HG03354 (cell line): ENCODE results near the gene BACH2.

ENCODE experiments used
- ATAC-seq: cut with Tn5 transposase; IDR thresholded peaks from one replicate; pipeline ENCODE4 v1.9.1; 2021; ENCODE audit warnings: mild to moderate bottlenecking; ENCODE audit not compliant: unreplicated experiment, poor library complexity, severe bottlenecking

The BACH2 gene

DNA sequence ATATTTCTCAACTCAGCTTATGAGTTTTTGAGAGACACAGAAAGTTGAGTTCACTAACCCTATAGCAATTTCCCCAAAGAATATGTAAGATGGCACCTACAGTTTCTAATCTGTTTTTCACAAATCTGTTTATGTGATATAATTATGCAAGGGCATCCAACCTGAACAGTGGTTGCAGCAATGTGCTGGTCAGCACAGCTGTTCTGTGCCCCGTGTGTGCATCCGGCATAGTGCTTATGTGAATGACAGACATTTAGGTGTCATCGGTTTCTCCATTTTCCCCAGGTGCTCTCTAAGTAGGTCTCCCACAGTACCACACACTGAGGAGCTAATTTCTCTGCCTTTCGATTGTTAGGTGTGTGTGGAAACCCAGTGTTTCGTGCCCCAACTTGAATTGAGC lies 7.7 kb upstream of the BACH2 start:
- ATAC-seq = peak; percentile 88

DNA sequence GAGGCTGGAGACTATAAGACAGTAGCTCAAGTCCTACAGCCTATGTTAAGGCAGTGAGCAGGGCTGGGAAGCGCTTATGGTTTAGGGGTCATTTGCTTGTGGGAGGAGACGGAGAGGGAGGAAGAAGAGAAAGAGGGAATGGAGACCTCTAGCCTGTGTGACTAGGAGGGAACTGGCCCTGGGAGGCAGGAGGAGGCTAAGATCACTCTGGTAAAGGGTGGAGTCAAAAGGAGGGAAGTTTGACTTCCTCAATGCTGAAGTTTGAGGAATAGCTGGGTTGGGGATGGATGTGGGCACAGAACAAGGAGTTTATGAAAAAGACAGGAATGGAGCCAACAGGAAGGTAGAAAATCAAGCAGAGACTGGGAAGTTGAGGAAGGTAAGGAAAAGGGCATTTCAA lies 6.4 kb upstream of the BACH2 start:
- ATAC-seq = no peak

DNA sequence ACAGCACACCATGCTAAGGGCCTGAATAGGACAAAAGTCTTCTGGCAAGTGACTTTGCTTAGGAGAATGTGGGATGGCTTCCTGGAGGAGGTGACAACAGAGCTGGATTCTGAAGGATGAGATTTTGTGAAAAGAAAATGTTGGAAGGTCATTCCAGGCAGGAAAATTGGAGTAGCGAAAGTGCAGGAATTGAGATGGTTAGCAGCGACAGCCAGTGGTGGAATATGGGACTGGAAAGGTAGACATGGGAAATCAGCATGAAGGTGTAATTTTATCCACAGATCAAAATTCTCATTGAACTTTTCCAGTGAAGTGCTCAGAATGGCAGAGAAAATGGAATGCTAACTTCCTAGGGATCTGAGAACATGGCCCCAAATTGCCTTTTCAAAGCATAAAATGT lies 5.7 kb upstream of the BACH2 start:
- no peak for ATAC-seq

DNA sequence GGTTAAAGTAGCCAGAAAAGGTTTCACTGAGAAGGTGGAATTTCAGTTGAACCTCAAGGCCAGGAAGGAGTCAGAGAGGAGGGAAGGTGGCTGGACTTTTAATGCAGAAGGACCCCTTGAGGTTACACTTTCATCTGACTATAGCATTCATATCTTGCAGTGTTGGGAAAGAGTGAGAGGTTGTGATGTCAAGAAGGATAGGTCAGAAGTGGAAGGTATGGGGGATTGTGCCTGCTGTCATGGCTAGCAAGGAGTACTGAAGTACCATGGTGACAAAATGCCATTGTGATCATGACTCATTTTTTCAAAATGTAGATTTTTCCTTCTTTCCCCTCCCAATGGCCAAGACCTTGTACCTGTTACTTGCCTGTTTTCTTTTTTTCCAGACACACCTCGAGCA lies 5.2 kb upstream of the BACH2 start:
- ATAC-seq = no peak

DNA sequence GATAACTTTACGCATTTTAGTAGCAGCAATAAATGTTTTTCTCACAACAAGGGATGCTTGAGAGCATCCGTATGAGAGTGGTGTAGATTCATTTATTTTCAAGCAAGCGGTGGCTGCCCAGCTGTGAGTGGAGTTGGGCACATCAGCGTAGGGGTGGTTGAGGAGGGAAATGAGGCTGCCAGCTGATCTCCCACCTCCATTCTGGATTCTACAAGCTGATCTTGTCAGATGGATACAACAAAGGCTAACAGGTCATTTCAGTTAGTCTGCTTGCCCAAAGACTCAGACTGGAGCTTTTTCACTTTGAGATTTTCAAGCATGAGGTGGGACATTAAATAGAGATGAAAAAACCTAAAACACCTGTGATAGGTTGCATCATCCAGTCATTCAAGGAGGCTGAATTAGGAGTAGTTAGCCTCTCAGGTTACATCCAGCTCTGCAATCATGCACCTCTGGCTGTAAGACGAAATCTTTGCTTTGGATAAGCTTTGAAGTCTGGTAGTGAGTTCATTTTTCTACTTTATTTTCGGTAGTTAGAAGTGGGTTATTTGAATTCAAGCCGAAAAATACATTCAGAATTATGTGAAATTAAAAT lies 1.9 kb upstream of the BACH2 start:
- ATAC-seq = no peak

DNA sequence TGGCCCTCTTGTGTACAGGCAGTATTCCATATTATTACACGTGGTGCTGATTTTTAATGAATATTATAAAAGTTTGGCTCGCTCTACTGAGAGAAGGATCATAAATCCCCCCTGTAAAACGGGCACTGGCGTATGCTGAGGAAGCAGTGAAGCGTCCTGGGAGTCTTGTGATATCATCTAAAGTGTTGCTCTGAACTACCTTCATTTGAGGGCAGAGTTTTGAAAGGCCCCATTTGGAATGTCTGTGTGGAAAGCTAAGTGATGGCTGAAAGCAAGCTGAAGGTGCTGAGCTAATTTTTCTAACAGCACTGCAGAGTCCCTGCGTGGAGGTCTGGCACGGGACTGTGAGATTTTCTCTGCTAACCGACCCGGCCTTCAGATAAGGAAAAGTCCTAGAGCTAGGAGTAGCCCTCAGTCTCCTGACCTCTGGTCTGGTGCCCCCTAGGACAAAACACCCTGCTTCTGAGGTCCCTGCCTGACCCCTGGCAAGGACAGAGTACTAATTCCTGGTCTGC lies 1.3 kb upstream of the BACH2 start:
- ATAC-seq = no peak

DNA sequence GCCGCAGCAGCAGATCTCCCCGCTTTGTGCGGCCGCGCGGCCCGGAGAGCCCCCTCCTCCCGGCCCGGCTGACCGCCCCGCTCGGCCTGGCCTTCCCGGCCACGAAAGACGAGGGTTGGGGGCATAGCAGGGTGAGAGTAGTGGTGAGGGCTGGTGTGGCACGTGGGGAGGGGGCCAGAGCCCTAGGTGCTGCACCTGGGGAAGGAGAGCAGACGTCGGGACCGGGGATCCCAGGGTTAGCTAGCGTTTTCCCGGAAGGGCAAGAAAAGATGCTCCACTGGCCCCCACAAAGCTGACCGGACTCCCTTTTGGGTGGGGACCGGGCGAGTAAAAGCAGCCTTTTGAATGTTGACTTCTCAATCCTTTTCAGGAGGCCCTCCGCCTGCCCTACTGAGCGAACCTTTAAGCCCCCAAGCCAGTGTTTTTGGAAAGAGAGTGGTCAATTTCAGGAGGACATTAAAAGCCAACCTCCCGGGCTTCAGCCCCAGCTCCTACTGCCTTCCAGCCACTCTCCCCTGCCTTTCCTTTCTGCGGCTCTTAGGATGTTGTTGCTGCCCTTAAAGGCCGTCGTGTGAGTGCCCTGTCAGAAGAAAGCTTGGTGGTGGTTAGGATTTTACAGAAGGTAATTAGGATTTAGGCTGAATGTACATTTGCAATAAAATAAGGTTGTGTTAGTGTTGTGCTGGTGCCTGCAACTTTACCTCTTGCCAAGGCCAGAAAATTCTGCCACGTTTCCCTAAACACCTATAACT lies 648 bp upstream of the BACH2 start:
- ATAC-seq = no peak

DNA sequence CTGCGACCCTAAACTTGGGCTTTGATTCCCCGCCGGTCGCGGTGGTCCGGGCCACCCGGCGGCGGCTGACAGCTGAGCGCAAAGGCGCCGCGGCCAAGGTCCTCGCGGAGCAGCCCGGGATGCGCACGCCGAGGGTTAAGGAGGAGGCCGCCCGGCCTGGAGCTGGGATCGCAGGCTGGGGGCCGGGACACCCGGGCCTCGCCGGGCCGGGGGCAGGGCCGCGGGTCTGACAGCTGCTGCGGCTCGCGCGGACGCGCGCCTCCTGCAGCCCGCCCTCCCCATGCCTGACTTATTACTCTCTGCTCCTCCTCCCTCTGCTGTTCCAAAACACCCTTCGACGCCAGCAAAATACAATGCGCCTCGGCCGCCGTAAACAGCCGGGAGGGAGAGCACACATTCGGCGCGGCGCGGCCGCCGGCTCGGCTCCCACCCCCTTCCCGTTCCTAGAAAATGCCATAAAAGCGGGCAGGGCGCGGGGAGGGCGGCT lies 746 bp downstream of the BACH2 start:
- ATAC-seq = peak; percentile 47

DNA sequence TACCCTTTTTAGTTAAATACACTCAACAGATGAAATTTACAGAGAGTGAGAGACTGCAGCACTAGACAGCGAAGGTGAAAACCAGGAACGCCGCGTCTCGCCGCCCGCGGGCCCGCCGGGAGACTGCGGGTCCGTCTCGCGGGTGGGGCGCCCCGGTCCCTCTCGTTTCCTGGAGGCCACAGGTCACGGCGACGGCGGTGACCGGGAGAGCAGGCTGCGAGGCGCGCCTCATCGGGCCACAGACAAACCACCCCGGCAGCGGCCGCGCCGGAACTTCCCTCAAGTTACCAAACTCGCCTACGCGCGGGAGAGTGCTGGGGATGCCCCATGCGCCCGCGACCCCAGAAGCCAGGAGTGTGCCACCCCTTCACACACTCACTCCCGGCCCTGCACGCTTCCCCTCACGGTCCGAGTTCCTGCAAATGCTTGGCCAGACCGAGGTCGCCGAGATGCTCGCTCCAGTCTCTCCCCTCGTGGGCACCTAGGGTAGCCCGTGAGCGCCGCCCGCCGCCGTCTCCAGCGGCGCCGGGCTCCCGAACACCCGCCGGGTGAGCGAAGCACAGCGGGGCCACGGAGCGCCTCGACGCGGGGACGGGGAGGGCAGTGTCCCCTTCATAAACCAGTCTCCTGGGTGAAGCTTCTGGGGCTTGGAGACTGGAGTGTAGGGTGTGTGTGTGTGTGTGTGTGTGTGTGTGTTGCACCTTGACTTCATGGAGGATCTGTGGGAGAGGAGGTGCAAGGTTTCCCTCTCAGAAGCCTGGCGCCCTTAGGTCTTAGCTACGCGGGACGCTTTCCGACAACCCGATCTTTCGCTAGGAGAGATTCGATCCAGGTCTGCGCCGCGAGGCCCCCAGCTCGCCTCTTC lies 1.4 kb downstream of the BACH2 start:
- ATAC-seq = peak; percentile 32

DNA sequence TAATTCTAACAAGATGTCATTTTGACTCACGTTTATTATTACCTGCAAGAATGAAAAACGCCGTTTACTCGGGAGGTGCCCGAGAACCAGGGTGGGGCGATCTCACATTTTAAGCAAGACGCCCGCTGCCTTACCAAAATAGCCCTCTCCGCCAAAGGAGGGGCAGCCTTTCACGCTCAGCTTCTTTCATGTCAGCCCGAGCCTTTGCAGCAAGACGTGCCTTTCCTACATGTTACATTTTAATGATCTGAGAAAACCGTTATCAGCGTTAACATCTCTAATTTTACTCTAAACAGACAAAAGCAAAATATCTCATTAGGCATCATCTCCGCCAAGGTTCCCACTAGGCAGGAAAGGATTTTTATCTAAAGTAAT lies 2.0 kb downstream of the BACH2 start:
- ATAC-seq = no peak

DNA sequence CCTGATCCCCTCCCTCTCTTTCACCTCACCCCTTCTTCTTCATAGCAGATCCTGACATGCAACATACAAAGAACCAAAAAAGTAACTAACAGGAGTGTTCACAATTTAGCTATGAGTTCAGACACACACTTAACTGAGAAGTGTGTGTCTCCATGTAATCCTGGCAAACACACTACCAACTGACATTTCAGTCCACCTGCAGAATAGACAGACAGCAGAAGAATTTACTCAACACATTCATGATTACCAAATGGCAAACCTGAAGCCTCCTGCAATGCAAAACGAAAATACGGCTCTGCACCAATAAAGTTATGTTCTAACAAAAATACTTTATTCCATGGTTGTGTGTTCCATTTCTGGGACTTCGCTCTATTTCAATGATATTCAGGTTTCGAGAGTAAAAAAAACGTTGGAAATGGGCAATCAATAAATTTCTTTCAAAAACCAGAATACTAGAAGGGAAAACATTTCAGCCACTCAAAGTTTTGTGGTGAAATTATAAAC lies 2.6 kb downstream of the BACH2 start:
- ATAC-seq = no peak

DNA sequence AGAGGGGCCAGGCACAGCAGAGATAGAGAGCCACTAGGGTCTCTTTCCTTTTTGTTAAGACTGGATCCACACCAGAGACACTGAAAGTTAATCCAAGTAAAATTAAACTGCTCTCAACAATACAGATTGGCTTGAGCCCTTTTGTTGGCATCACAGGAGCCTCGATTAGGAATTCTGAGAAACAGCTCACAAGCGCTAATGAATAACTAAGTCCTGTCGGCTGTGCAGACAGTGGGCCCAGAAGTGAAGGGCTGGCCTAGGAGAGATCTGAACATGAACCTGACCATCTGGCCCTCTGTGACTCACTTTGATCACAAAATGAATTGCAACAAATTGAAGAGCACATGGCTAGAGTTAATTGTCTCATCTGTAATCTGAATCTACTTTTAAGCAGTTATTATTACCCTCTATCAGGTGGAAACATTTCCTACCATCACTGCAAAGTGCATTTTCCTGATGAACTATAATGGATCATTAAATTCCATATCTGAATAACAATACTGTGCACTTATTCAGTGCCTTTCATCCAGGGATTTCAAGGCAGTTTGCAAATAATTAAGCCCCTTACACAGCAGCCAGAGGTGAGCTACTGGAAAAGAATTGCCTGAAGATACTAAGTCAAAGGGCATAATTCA lies 3.2 kb downstream of the BACH2 start:
- no peak for ATAC-seq

DNA sequence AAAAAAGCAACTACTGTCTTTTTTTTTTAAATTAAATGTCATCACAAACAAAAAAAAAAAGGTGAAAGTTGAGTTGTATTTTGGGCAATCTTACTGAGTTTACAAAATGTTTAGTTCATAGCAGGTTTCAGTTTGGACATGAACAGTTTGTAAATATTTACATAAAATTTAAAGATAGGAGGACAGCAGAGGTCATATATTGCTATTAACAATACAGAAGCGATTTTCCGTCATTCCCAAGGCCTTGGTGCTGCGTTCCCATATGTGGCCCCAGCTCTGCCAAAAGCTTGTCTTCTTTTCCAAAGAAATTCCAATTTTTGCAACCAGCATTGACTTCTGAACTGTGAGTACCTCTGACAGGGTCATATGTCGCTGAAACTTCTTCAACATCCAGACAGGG lies 5.1 kb downstream of the BACH2 start:
- no peak for ATAC-seq

DNA sequence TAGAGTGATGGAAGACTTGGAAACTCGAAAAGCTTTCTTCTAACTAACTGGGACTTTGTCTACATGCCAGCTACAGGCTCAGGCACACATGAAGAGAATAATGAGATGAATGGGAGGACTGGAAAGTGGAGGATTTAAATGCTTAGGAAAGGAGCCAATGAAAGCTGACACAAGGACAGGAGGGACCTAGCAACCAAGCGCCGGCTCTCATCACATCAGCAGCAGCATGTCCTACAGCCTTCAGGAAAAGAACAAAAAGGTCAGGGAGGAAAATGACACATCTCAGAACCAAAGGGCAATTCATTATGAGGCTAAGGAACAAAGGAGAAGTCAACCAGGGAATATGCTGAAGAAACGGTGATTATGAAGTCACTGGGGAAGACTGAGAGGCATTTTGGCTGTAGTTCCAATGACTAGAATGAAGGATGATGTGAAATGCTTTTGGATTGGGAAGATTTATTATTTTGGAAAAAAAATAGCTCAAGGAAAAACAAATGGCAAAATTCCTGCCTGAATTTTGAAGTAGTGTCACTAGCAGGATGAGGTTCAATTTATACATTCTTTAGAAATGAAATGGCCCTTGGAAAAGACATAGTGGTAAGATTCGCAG lies 5.7 kb downstream of the BACH2 start:
- ATAC-seq = no peak

DNA sequence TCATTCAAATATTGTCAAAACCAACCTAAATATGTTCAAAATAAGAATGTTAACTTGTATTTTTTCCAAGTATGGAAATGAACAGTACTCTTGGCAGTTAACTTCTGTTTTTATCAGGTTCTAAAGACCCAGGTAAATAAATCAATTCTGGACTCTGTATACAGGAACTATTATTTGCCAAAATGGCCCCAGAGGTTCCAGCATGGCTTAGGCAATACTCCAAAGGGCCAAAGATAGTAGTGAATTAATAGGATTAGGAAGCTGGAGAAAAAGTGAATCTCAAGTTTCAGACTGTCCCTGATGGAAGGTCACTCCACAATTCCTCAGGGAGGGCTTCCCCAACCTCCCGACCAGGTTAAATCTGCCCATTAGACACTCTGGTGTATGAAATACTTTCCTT lies 6.7 kb downstream of the BACH2 start:
- ATAC-seq = no peak

DNA sequence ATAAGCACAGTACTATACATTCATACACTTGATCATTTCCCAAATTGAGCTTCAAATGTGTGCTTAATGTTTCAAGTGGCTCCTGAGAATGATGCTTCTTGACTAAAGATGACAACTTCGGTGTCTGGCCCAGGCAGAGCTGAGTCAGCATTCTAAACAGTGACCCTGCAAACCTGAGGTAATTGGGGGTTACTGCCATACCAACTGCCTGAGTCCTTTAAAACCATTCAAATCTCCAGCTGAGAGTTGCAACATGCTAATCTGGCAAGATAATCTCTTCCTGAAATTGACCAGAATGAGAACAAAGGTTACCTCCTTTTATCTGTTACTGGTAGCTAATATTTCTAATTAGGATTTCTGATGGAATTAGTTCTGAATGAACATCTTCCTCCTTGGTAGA lies 8.2 kb downstream of the BACH2 start:
- ATAC-seq = no peak

DNA sequence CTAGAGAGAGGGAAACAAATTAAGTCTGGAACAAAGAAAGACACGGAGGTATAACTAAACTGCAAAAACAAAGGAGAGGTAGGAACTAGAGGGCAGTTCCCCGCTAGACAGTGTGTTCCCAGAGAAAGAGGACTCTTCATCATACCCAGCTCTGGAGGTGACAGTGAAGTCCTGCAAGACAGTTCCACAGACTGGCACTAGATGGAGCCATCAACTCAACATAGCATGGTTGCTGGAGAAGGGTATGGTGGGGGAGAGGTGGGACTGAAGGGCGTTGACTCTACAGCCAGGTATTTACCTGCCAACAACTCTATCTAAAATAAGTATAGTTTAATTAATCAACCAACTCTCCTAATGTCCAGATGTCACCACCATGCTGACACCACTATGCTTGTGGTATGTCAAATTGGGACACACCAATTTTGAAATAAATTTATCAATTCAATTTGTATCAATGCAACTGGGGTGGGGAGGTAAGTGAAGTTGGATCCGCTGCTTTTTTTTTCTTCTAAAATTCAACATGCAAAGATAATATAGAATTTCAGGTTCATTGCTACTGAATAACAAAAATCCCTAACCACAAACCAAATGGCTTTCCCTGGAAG lies 9.7 kb downstream of the BACH2 start:
- no peak for ATAC-seq

DNA sequence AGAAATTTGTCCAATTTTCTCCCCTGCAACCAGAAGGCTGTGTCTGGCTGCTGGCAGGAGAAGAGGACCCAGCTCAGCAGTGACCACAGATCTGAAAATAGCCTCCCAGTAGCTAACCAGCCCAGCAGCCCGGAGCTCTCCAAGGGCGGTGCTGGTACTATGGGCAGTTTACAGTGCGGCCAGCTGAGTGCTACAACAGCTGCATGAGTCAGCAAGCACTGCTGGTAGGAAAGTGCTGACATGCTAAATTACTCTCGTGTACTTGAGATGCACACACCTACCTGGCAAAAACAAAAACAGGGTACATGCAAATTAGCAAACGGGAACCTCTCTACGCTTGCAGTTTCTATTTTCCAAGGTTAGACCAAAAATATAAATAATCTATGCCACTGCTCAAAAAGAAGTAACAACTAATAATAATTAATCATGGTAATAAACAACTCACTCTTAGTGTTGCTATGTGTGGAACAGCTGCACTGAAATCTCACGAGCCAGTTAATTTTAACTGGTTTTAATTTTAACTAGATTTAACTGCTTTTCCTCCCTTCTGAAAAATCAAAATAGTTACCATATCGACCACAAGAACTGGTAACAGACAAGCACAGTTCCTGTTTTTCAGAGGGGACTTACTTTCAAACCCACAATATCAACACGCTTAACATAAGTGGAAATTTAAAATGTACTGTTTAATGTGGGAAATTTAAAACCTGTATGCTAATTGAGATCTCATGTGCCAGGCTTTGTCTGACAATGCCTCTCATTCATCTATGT lies 10.8 kb downstream of the BACH2 start:
- ATAC-seq = peak; percentile 81
